ENCODE results near the gene FAM180B.
"Not testable (repeated sequence)": the region's sequence is repeated elsewhere in the genome, so short reads cannot be mapped to it uniquely, and the experiment has no call there.

The FAM180B gene

GRCh38 chr11:47620836-47621378 lies 34.4 kb downstream of the FAM180B start:
- no peak overlapping the region for H3K27ac ChIP-seq (ENCODE audit: low read depth, low read length)

GRCh38 chr11:47626234-47626633 lies 39.8 kb downstream of the FAM180B start:
- 97% methylated on average over 8 of the region's 8 CpGs for whole genome bisulfite sequencing
- Histone ChIP-seq H3K27me3 (ENCODE audit: insufficient read depth, low read length) (no peaks in the 10 kb centered on the region), H3K9ac (ENCODE audit: low read depth, low read length) (no peak overlapping the region), H3K9me3 (ENCODE audit: insufficient read depth, low read depth, low read length) (no peaks in the 10 kb centered on the region), H3K36me3 (ENCODE audit: insufficient read depth, low read length) (peaks cover 97% of the 10 kb centered on the region), H3K4me1 (ENCODE audit: insufficient read depth, low read length) (no peaks in the 10 kb centered on the region), H3K4me3 (ENCODE audit: low read length) (no peak overlapping the region), H3K27ac (ENCODE audit: low read depth, low read length) (no peak overlapping the region)

More at GRCh38 chr11:47620836-47621378, 34.4 kb downstream of the FAM180B start:
- Histone ChIP-seq H3K9ac (ENCODE audit: low read depth, low read length) (no peak overlapping the region), H3K4me3 (ENCODE audit: low read length) (no peak overlapping the region), H3K27me3 (ENCODE audit: insufficient read depth, low read length) (no peaks in the 10 kb centered on the region), H3K9me3 (ENCODE audit: insufficient read depth, low read depth, low read length) (no peaks in the 10 kb centered on the region), H3K4me1 (ENCODE audit: insufficient read depth, low read length) (no peaks in the 10 kb centered on the region), H3K36me3 (ENCODE audit: insufficient read depth, low read length) (peaks cover 87% of the 10 kb centered on the region)
- WGBS = 91% methylated on average over 2 of the region's 2 CpGs

- Histone ChIP-seq H3K27ac (ENCODE audit: low read depth, low read length) (no peak overlapping the region), H3K9me3 (ENCODE audit: insufficient read depth, low read depth, low read length) (no peaks in the 10 kb centered on the region), H3K36me3 (ENCODE audit: insufficient read depth, low read length) (peaks cover 89% of the 10 kb centered on the region), H3K27me3 (ENCODE audit: insufficient read depth, low read length) (no peaks in the 10 kb centered on the region), H3K4me1 (ENCODE audit: insufficient read depth, low read length) (no peaks in the 10 kb centered on the region), H3K4me3 (ENCODE audit: low read length) (no peak overlapping the region), H3K9ac (ENCODE audit: low read depth, low read length) (no peak overlapping the region)
- 95% methylated on average over 4 of the region's 4 CpGs for WGBS
Measured at GRCh38 chr11:47628026-47628425, 41.5 kb downstream of the FAM180B start.

GRCh38 chr11:47631473-47631872 lies 45.0 kb downstream of the FAM180B start:
- 100% methylated on average over 1 of the region's 5 CpGs for WGBS
- H3K27me3 ChIP-seq (ENCODE audit: insufficient read depth, low read length) = no peaks in the 10 kb centered on the region
- no peak overlapping the region for H3K4me3 ChIP-seq (ENCODE audit: low read length)
- no peak overlapping the region for H3K27ac ChIP-seq (ENCODE audit: low read depth, low read length)
- H3K9me3 ChIP-seq (ENCODE audit: insufficient read depth, low read depth, low read length) = no peaks in the 10 kb centered on the region
- no peaks in the 10 kb centered on the region for H3K4me1 ChIP-seq (ENCODE audit: insufficient read depth, low read length)
- H3K36me3 ChIP-seq (ENCODE audit: insufficient read depth, low read length) = peaks cover 77% of the 10 kb centered on the region
- no peak overlapping the region for H3K9ac ChIP-seq (ENCODE audit: low read depth, low read length)

GRCh38 chr11:47636331-47636730 lies 49.9 kb downstream of the FAM180B start:
- H3K27ac ChIP-seq (ENCODE audit: low read depth, low read length); H3K9me3 ChIP-seq (ENCODE audit: insufficient read depth, low read depth, low read length); H3K27me3 ChIP-seq (ENCODE audit: insufficient read depth, low read length); H3K4me1 ChIP-seq (ENCODE audit: insufficient read depth, low read length); H3K4me3 ChIP-seq (ENCODE audit: low read length); H3K9ac ChIP-seq (ENCODE audit: low read depth, low read length): not testable (repeated sequence)
- 98% methylated on average over 11 of the region's 11 CpGs for WGBS
- H3K36me3 ChIP-seq (ENCODE audit: insufficient read depth, low read length) = peaks cover 57% of the 10 kb centered on the region

Data from HUES64 (cell line).